MM.1S (cell line): Measurements from ENCODE around the gene SPDYE4.
"Not testable (repeated sequence)": the region's sequence is repeated elsewhere in the genome, so short reads cannot be mapped to it uniquely, and the experiment has no call there.

ENCODE experiments used
- DNase-seq: peaks from one replicate; pipeline ENCODE4 v3.0.0-alpha.2; 2015
- H2AFZ ChIP-seq: fragments of 300-600 bp; sonication (generic); 2 replicates; pipeline ENCODE4 v1.6.0; 2016; ENCODE audit warnings: antibody characterized with exemption, low read length
- H3F3A ChIP-seq: fragments of 300-600 bp; sonication (generic); 2 replicates; pipeline ENCODE4 v1.6.1; 2016; ENCODE audit warnings: mild to moderate bottlenecking, antibody characterized with exemption, low read length, moderate library complexity, mixed read lengths; ENCODE audit not compliant: insufficient read depth
- H3K27ac ChIP-seq: fragments of 300-600 bp; sonication (generic); 2 replicates; pipeline ENCODE4 v1.5.1; 2016; ENCODE audit warnings: mild to moderate bottlenecking, low read length
- H3K27me3 ChIP-seq: fragments of 300-600 bp; sonication (generic); replicated peaks from 2 replicates; pipeline ENCODE4 v1.6.0; 2016; ENCODE audit warnings: low read length; ENCODE audit not compliant: insufficient read depth
- H3K36me3 ChIP-seq: fragments of 300-600 bp; sonication (generic); replicated peaks from 2 replicates; pipeline ENCODE4 v1.6.1; 2016; ENCODE audit warnings: mild to moderate bottlenecking, low read length, mixed read lengths; ENCODE audit not compliant: insufficient read depth
- H3K4me1 ChIP-seq: fragments of 300-600 bp; sonication (generic); 2 replicates; pipeline ENCODE4 v1.6.1; 2016; ENCODE audit warnings: low read length, mixed read lengths
- H3K4me2 ChIP-seq: fragments of 300-600 bp; sonication (generic); 2 replicates; pipeline ENCODE4 v1.6.0; 2016; ENCODE audit warnings: low read depth, low read length
- H3K4me3 ChIP-seq: fragments of 300-600 bp; sonication (generic); 2 replicates; pipeline ENCODE4 v1.5.1; 2016; ENCODE audit warnings: low read length, mixed read lengths
- H3K79me2 ChIP-seq: fragments of 300-600 bp; sonication (generic); 2 replicates; pipeline ENCODE4 v1.6.1; 2016; ENCODE audit warnings: mixed run types, low read length, mixed read lengths
- H3K9ac ChIP-seq: fragments of 300-600 bp; sonication (generic); 2 replicates; pipeline ENCODE4 v1.6.1; 2016; ENCODE audit warnings: low read length, mixed read lengths
- H3K9me2 ChIP-seq: fragments of 300-600 bp; sonication (generic); replicated peaks from 2 replicates; pipeline ENCODE4 v1.6.1; 2016; ENCODE audit warnings: mild to moderate bottlenecking, low read length, mixed read lengths; ENCODE audit not compliant: insufficient read depth
- H3K9me3 ChIP-seq: fragments of 300-600 bp; sonication (generic); replicated peaks from 2 replicates; pipeline ENCODE4 v1.6.1; 2016; ENCODE audit warnings: mild to moderate bottlenecking, low read length, mixed read lengths; ENCODE audit not compliant: insufficient read depth
- H4K20me1 ChIP-seq: fragments of 300-600 bp; sonication (generic); 2 replicates; pipeline ENCODE4 v1.6.1; 2016; ENCODE audit warnings: mild to moderate bottlenecking, low read length, moderate library complexity, mixed read lengths; ENCODE audit not compliant: insufficient read depth
- CTCF ChIP-seq: fragments of 300-600 bp; sonication (generic); IDR thresholded peaks from 2 replicates; pipeline ENCODE4 v1.5.1; 2016; ENCODE audit warnings: antibody characterized with exemption, low read length, mixed read lengths
- EZH2 ChIP-seq: fragments of 300-600 bp; sonication (generic); optimal IDR thresholded peaks from 2 replicates; pipeline ENCODE3; 2017; ENCODE audit warnings: low read depth, mild to moderate bottlenecking, antibody characterized with exemption, low read length, mixed read lengths
- EZH2phosphoT487 ChIP-seq: fragments of 300-600 bp; sonication (generic); IDR thresholded peaks from 2 replicates; pipeline ENCODE4 v1.6.1; 2018; ENCODE audit warnings: antibody characterized with exemption, low read length

The SPDYE4 gene

GRCh38 chr17:8758137-8758596 is at the start of gene SPDYE4:
Gene SPDYE4 (minus strand): TSS chr17:8758546. CDS start chr17:8758382, 164 bp downstream.
- Histone ChIP-seq H4K20me1 (no peaks in the 10 kb centered on the region), H3K36me3 (no peaks in the 10 kb centered on the region), H3F3A (no peaks in the 10 kb centered on the region), H2AFZ (no peak within 1 kb of the TSS), H3K9me2 (no peaks in the 10 kb centered on the region), H3K4me1 (no peaks in the 10 kb centered on the region), H3K27me3 (peaks cover 8% of the 10 kb centered on the region), H3K9me3 (no peaks in the 10 kb centered on the region), H3K79me2 (no peaks in the 10 kb centered on the region), H3K4me2 (no peak within 1 kb of the TSS), H3K27ac (no peak within 1 kb of the TSS), H3K9ac (no peak within 1 kb of the TSS), H3K4me3 (no peak within 1 kb of the TSS)
- TF ChIP-seq CTCF (no peak), EZH2phosphoT487 (no peak), EZH2 (no peak)
- no peak for DNase-seq

GRCh38 chr17:8806926-8807550 is 48.7 kb upstream of the SPDYE4 start:
- Histone ChIP-seq H3K4me1 (peaks cover 20% of the 10 kb centered on the region), H3K9me2 (no peaks in the 10 kb centered on the region), H3K27ac (peak overlapping the region; percentile 71), H3K4me3 (0 out of 2 replicates have a peak overlapping the region, but pooled peaks have one; percentile 5), H2AFZ (peak overlapping the region; percentile 32; the same call in 1 of the 2 replicates), H4K20me1 (no peaks in the 10 kb centered on the region), H3K79me2 (no peaks in the 10 kb centered on the region), H3F3A (peaks cover 16% of the 10 kb centered on the region), H3K9ac (no peak overlapping the region), H3K36me3 (no peaks in the 10 kb centered on the region), H3K4me2 (peak overlapping the region; percentile 46), H3K9me3 (no peaks in the 10 kb centered on the region), H3K27me3 (no peaks in the 10 kb centered on the region)
- TF ChIP-seq EZH2 = no peak
- TF ChIP-seq EZH2phosphoT487 = no peak
- no peak for TF ChIP-seq CTCF
- peak; percentile 45 for DNase-seq

GRCh38 chr17:8806253-8806925 is 48.0 kb upstream of the SPDYE4 start:
- no peaks in the 10 kb centered on the region for H3K36me3 ChIP-seq
- H4K20me1 ChIP-seq = no peaks in the 10 kb centered on the region
- peak overlapping the region; percentile 46 for H3K4me2 ChIP-seq
- H3K9ac ChIP-seq = no peak overlapping the region
- peak overlapping the region; percentile 32; the same call in 1 of the 2 replicates for H2AFZ ChIP-seq
- H3K9me2 ChIP-seq = no peaks in the 10 kb centered on the region
- H3K9me3 ChIP-seq = no peaks in the 10 kb centered on the region
- peaks cover 20% of the 10 kb centered on the region for H3K4me1 ChIP-seq
- no peaks in the 10 kb centered on the region for H3K79me2 ChIP-seq
- peak; percentile 82 for DNase-seq
- 0 out of 2 replicates have a peak overlapping the region, but pooled peaks have one; percentile 5 for H3K4me3 ChIP-seq
- TF ChIP-seq CTCF = no peak
- no peak for TF ChIP-seq EZH2
- no peak for TF ChIP-seq EZH2phosphoT487
- H3K27ac ChIP-seq = peak overlapping the region; percentile 71
- peaks cover 16% of the 10 kb centered on the region for H3F3A ChIP-seq
- H3K27me3 ChIP-seq = no peaks in the 10 kb centered on the region

- H3K9me2 ChIP-seq, H3K4me2 ChIP-seq, H3K9me3 ChIP-seq, H3K27ac ChIP-seq, H3K36me3 ChIP-seq, H4K20me1 ChIP-seq, H3K79me2 ChIP-seq, H3K4me3 ChIP-seq, H3K9ac ChIP-seq, H3K27me3 ChIP-seq, DNase-seq, H2AFZ ChIP-seq: not testable (repeated sequence)
- Histone ChIP-seq H3F3A (peaks cover 16% of the 10 kb centered on the region), H3K4me1 (peaks cover 20% of the 10 kb centered on the region)
These were observed 47.0 kb upstream of the SPDYE4 start for GRCh38 chr17:8805396-8805795.
